HG02870 (cell line): ENCODE data around the gene JARID2.

Experiments used
- ATAC-seq: cut with Tn5 transposase; IDR thresholded peaks from one replicate; pipeline ENCODE4 v1.9.1; 2021; ENCODE audit warnings: mild to moderate bottlenecking, moderate library complexity; ENCODE audit not compliant: unreplicated experiment

JARID2 gene

DNA sequence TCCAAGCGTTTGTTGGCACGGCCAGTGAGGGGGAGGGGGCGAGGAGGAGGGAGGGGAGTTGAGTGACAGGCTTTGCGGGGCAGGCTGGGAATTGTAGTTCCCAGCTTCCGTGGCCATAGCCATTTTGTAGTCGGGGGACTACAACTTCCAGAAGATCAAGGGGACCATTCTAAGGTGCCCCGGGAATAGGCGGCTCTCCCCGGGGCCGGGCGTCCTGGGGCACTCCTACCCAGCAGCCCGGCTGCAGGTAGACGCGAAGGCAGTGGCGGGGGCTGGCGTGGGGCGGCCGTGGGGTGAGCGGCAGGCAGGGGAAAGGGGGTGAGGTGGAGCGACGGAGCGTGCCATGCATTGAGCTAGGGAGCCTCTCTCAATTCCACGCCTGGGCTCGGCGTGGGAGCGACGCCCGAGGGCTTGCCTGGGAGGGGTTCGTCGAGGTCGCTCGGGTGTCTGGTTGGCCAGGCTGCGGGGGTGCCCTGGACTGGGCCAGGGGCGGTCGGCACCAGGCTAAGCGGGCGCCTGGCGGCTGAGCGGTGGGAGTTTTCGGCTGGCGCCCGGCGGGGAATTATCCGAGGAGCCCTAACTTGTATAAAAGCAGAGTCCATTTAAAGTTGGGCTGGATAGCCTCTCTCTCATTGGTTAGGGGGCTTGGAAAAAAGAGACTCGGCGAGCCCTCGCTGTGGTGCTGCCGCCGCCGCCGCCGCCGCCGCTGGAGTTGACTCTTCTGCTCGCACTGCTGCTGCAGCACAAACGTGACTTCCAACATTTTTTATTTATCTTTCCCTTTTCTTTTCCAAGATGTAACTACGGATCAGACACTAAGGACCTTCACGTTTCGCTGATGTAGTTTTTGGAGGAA, at the start of gene JARID2:
Gene JARID2 (plus strand): TSS at position 709 of the 856 bp plus-strand sequence. CDS start 471 bp downstream, outside the sequence.
- peak; percentile 59 for ATAC-seq

DNA sequence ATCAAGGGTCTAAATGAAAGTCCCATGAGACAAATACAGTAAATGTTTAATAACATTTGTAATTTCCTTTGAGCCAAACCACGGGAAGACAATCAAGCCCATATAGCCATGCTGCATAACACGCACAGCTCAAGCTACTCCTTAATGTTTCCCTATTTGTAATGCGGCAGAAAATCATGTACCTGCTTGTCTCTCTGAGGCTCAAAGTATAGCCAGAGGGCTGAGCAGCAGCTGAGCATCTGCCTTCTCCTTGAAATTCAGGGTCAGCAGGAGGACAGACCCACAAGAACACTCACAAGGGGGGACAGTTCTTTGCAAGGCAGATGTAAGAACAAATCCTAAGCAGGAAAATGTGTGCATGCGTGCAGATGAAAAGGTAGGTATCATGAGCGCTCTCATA, 45.8 kb upstream of the JARID2 start:
- ATAC-seq = no peak

DNA sequence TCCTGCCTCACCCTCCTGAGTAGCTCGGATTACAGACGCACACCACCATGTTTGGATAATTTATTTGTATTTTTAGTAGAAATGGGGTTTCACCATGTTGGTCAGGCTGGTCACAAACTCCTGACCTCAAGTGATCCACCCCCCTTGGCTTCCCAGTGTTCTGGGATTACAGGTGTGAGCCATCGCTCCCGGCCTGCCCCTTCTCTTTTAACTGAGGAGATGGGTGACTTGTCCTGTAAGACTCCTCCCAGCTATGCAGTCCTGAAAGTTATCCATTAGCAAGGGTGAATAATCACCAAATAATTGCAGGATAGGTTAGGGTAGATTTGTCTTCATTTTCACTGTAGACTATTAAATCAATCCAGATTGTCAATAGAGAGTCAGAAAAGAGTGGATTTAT, 40.5 kb upstream of the JARID2 start:
- ATAC-seq = no peak

DNA sequence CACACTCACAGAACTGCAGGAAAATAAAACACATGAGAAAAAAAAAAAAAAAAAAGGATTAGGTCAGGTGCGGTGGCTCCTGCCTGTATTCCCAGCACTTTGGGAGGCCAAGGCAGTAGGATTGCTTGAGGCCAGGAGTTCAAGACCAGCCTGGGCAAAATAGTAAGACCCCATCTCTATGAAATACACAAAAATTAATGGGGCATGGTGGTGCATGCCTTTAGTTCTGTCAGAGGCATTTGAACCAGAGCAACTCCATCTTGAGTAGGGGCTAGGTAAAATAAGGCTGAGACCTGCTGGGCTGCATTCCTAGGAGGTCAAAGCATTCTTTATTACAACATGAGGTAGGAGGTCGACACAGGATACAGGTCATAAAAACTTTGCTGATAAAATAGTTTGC, 39.0 kb upstream of the JARID2 start:
- ATAC-seq = no peak

DNA sequence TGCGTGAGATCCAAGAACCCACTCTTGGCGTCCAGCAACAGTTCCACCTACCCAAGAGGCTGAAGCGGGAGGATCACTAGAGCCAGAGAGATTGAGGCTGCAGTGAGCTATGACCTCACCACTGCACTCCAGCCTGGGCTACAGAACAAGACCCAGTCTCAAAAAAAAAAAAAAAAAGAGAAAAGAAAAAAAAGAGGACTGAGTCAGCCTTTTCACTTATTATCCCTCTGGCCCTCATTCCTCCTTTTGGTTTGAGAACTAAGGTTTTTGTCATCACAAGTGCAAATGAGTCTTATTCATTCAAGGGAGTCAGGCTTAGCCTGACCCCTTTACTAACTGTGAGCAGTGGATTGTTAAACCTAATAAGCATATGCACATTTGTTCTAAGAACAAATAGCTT, 37.9 kb upstream of the JARID2 start:
- ATAC-seq = no peak

DNA sequence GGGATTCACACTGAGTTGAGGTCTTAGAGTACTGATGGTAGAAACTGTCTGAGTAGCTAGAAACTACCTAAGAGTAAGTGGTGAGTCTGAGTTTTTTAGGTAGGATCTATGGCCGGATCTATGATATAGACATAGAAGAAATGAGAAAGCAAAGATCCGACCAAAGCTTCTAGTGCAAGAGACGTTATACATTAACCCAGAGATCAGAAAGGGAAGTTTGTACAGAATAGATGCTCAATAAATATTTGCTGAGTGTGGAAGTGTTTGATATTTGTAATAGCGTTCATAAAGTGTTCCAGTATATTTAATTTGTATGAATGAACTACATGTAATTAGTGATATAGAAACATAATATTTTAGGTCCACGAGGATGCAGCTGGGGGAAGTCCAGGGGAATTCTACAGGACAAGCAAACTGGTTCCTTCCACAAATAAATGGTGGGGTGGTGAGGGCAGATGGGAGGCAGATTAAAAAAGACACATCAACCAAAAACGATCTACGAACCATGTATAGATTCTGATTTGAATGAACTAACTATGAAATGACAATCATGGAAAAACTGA, 31.9 kb upstream of the JARID2 start:
- no peak for ATAC-seq

DNA sequence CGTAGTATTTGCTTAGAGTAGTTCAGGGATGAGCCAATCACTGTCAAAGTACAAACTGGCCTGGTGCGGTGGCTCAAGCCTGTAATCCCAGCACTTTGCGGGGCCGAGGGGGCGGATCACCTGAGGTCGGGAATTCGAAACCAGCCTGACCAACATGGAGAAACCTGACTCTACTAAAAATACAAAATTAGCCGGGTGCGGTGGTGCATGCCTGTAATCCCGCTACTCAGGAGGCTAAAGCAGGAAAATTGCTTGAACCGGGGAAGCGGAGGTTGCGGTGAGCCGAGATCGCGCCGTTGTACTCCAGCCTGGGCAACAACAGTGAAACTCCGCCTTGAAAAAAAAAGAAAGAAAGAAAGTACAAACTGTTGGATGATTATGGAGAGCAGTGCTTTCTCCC, 27.5 kb upstream of the JARID2 start:
- ATAC-seq = no peak

DNA sequence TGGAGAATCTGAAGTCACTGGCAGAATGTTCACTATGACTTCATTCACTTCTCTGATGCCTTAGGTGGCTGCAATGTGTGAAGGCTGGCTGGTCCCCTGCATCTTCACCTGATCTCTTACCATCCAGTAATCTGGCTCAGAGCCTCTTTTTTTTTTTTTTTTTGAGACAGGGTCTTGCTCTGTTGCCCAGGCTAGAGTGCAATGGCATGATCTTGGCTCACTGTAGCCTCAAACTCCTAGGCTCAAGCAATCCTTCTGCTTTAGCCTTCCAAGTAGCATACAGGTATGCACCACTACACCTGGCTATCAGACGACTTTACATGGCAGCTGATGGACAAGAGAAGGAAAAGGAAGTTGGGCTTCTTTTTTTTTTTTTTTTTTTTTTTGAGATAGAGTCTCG, 25.8 kb upstream of the JARID2 start:
- ATAC-seq = no peak

DNA sequence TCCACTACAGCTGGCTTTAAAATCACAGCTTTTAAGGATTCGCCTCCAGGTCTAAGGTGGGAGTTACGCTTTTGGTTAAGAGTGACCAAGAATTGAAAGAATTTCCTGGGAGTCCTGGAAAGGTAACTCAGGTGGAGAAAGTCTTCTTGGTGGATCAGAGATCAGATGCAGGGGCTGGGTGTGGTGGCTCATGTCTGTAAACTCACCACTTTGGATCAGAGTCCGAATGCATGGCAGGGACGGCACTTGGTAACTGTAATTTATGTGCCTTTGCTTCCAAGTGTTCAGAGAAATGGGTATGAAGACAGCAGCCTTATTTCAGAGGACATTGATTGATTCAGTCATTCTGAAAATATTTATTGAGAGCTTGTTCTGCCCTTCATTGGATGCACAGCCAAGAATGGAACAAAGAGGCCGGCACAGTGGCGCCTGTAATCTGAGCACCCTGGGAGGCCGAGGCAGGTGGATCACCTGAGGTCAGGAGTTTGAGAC, 18.0 kb upstream of the JARID2 start:
- ATAC-seq = no peak

DNA sequence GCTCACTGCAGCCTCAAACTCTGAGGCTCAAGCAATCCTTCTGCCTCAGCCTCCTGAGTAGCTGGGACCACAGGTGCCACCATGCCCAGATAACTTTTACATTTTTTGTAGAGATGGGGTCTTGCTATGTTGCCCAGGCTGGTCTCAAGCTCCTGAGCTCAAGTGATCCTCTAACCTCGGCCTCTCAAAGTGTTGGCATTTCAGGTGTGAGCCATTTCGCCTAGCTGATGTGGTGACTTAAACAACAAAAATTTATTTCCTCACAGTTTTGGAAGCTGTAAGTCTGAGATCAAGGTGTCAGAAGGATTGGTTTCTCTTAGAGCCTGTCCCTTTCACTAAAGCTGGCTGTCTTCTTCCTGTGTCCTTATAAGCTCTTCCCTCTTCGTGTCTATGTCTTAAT, 15.0 kb upstream of the JARID2 start:
- ATAC-seq = no peak

DNA sequence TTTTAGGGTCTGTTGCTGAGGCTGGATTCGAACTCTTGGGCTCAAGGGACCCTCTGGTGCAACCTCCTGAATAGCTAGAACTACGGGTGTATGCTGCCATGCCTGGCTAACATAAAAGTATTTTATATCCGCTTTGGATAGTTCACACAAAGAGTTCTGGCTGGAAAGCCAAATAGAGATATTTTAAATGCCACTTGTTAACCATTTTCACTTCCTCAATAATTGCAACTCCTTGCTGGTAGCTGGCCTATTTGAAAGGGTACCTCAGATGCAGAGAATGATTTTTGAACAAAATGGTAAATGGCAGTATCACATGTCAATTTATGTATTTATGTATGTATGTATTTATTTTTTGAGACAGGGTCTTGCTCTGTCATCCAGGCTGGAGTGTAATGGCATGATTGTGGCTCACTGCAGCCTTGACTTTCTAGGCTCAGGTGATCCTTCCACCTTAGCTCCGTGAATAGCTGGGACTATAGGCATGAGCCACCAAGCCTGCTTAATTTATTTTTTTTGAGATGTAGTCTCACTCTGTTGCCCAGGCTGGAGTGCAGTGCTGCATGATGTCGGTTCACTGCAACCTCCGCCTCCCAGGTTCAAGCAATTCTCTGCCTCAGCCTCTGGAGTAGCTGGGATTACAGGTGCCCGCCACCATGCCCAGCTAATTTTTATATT, 12.9 kb upstream of the JARID2 start:
- ATAC-seq = no peak

DNA sequence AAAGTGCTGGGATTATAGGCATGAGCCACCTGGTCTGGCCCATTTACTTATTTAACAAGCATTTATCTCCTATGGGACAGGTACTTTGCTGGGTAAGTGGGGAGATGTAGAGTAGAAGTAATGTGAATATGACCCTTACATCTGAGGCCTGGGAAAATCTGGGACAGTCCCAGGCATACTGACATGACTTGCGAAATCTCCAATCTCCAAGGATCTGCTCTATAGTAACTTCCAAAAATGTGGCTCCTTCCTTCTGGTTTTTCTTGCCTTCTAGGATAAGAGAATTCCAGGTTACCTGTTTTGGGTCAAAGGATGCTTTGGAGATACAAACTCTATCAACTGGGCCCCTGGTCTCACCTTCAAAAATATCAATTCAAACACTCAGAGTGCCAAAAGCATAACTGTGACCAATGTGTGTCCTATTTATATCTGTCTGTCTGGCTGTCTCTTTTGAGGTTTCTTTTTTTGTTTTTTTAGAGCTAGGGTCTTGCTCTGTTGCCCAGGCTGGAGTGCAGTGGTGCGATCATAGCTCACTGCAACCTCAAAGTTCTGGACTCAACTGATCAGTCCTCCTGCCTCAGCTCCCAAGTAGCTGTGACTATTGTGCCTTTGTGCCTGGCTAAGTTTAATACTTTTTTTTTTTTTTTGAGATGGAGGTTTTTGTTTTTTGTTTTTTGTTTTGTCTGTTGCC, 11.7 kb upstream of the JARID2 start:
- ATAC-seq = no peak

DNA sequence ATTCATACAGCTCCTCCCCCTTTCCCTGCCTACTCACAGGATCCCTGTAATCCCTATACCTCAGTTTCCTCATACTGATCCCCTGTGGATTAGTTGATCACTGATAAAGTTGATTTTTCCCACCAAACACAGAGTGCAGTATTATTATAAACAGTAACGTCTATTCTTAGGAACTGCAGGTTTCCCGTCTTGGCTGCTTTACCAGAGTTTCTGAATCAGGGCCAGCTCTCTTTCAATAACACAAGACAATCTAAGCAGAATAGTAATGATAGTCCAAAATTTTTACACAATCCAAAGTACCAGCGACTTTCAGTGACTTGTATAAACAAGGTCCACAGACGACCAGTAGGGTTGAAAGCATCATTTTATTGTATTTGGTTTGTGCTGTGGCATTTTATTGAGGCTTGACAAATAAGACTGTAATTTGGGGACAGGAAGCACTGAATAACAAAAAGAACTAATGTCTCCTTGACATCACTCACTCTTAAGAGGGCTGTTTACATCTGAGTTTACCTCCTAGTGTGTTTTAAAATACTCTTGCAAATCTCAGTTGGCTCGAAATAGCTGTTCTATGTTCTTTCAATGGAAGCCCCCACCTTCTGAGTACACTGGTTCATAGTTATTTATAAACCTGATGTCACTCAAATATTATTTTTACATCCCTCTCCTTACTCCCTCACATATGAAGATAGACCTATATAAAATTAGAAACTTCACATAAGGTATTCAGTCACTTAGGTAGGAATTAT, 6.1 kb upstream of the JARID2 start:
- no peak for ATAC-seq

DNA sequence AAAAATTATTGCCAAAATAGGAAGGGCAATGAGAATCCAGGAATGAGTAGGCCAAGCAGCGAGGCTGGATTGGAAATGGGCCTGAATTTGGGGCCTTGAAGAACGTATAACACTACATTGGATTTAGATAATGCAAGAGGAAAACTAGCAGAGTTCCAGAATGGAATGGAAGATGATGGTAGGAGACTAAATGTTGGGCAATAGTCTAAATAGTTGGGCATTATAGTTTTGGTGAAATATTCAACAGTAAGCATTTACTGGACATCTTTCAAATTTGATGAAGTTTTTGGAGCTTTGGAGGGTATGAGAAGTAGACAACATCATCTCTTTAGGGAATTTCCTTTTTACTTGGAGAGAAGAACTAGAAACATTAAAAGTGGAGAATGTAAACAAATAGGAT, 3.4 kb upstream of the JARID2 start:
- no peak for ATAC-seq

DNA sequence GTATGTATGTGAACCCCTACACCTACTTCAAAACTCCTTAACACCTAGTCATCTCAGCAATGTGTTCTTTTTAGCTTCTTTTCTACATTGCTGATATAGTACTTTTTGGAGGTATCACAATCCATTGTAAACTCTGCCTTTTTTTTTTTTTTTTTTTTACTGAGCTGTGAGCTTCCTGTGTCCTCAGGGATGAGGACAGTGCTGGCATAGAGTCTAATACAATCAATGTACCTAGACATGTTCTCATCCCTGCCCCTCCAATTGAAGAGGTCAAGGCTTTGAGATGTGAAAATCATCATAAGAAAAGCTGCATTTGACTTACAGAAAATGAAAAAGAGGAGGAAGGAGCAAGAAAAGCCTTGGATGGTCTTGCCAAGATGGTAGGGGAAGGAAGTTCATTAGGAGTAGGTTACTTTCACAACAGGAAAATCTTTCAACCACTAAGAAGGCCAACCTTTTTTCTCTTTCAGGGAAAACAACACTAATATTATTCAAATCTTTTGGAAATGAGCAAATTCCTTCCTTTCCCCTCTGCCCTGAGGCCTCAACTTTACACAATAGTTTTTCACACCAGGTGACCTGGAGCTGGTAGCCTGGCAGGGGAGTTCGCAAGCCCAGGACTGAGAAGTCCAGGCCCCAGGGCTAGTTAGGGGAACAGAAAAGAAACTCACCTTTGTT, 2.8 kb upstream of the JARID2 start:
- ATAC-seq = no peak

DNA sequence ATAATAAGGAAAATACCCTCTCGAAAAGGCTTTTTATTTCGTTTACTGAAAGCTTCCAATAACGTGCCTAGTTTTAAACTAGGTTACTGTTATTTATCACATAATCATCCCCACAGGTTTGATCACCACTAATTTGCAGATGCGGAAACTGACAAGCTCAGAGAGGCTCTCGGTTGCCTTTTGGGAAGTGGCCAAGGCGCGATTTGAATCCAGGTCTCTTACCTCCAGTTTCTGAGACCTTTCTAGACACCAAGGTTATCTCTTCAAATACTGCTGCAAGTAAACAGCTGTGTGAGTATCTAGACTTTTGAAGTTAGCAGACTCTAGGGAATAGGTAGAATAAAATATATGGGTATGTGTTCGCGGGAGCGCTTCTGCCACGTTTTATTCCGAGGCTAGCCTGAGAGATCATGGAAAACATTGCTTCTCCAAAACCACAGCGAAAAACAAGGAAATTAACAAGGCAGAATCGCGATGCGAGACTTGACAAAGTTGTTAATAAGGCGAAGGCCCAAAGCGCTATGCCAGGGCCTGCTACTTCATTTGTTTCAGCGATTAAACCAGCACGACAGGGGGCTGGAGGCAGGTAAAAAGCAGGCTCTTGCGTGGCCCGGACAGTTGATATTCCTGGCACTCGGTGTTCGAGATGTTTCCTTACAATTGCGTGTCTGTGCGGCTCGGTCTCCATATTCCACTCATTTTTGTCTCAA, 1.8 kb upstream of the JARID2 start:
- no peak for ATAC-seq

DNA sequence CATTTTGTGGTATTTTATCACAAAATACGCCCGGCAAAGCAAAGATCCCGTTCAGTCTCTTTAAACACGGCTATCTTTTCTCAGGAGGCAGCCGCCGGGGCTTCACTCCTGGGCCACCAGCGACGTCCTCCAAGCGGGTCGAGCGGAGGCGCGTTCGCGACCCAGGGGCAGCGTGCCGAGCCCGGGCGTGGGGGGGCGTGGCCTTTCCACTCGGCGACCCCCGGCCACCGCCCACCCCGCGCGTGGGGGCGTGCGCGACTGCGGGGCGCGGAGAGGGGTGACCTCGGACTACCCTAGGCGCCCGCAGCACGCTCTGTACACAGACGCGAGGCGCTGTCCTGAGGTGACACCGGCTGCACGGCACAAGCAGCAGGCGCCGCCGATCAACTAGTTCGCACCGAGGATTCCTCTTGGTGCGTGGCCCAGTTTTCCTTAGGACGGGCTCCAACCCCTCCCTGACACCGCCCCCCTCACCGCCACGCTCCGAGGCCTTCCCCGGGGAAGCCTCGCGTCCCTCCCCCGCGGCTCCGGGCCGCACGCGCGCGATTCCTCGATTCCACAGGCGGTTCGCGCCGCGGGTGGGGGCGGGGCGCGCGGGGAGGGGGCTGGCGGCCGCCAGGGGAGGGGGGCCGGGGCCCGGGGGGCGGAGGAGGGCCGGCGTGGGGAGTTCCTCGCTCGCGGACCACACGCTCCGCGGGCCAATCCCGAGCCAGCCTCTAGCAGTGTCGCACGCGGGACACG, 1.1 kb upstream of the JARID2 start:
- peak; percentile 24 for ATAC-seq

DNA sequence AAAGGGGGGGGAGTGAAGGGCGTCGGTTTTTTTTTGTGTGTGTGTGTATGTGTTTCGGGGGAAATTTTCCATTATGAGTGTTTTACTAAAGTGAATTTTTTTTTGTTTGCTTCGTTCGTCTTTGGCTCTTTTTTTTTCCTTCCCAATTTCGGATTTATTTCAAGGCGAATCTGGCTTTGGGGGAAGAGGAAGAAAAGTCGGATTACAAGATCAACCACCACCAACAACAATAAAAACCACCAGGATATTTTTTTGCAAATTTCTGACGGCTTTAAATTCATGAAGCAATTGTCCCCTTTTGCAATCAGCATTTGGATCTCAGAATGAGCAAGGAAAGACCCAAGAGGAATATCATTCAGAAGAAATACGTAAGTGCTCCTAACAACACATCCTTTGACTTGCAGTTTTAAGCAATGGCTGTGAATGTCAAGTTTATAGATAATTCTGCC, 372 bp downstream of the JARID2 start:
- ATAC-seq = no peak
